Measurements from ENCODE around the gene ADAM33.

Gene ADAM33

GRCh38 chr20:3645309-3646066, 36.3 kb downstream of the ADAM33 start:
- Mint-ChIP-seq H3K4me3 (no peak overlapping the region), H3K9me3 (no peaks in the 10 kb centered on the region), H3K27me3 (no peaks in the 10 kb centered on the region), H3K27ac (no peak overlapping the region), H3K36me3 (peaks cover 30% of the 10 kb centered on the region), H3K4me1 (no peaks in the 10 kb centered on the region)
- ATAC-seq (ENCODE audit: low read depth): no peak
- DNase-seq (ENCODE audit: low spot score in 2 of 2): no peak

GRCh38 chr20:3640259-3640658, 41.6 kb downstream of the ADAM33 start:
- H3K36me3 Mint-ChIP-seq: peaks cover 28% of the 10 kb centered on the region
- no peak for ATAC-seq (ENCODE audit: low read depth)
- H3K27ac Mint-ChIP-seq: no peak overlapping the region

GRCh38 chr20:3635346-3635745, 46.5 kb downstream of the ADAM33 start:
- DNase-seq (ENCODE audit: low spot score in 2 of 2) (no peak), ATAC-seq (ENCODE audit: low read depth) (no peak)
- peaks cover 26% of the 10 kb centered on the region for H3K36me3 Mint-ChIP-seq
- peaks cover 3% of the 10 kb centered on the region for H3K9me3 Mint-ChIP-seq
- H3K27me3 Mint-ChIP-seq: no peaks in the 10 kb centered on the region
- H3K27ac Mint-ChIP-seq: no peak overlapping the region
- H3K4me1 Mint-ChIP-seq: no peaks in the 10 kb centered on the region
- H3K4me3 Mint-ChIP-seq: no peak overlapping the region

More at GRCh38 chr20:3640259-3640658, 41.6 kb downstream of the ADAM33 start:
- no peak for DNase-seq (ENCODE audit: low spot score in 2 of 2)
- H3K4me1 Mint-ChIP-seq: no peaks in the 10 kb centered on the region
- no peaks in the 10 kb centered on the region for H3K27me3 Mint-ChIP-seq
- no peak overlapping the region for H3K4me3 Mint-ChIP-seq
- peaks cover 4% of the 10 kb centered on the region for H3K9me3 Mint-ChIP-seq

- peaks cover 29% of the 10 kb centered on the region for H3K36me3 Mint-ChIP-seq
- no peak overlapping the region for H3K4me3 Mint-ChIP-seq
- DNase-seq (ENCODE audit: low spot score in 2 of 2) (no peak), ATAC-seq (ENCODE audit: low read depth) (no peak)
- no peaks in the 10 kb centered on the region for H3K9me3 Mint-ChIP-seq
- no peaks in the 10 kb centered on the region for H3K4me1 Mint-ChIP-seq
- H3K27ac Mint-ChIP-seq: no peak overlapping the region
- H3K27me3 Mint-ChIP-seq: no peaks in the 10 kb centered on the region
These were observed 47.8 kb downstream of the ADAM33 start for GRCh38 chr20:3633913-3634478.

GRCh38 chr20:3632311-3633004, 49.4 kb downstream of the ADAM33 start:
- no peaks in the 10 kb centered on the region for H3K27me3 Mint-ChIP-seq
- H3K4me1 Mint-ChIP-seq: no peaks in the 10 kb centered on the region
- no peaks in the 10 kb centered on the region for H3K9me3 Mint-ChIP-seq
- no peak overlapping the region for H3K4me3 Mint-ChIP-seq
- DNase-seq (ENCODE audit: low spot score in 2 of 2): no peak
- ATAC-seq (ENCODE audit: low read depth): no peak
- H3K36me3 Mint-ChIP-seq: peaks cover 30% of the 10 kb centered on the region
- no peak overlapping the region for H3K27ac Mint-ChIP-seq

- no peaks in the 10 kb centered on the region for H3K27me3 Mint-ChIP-seq
- DNase-seq (ENCODE audit: low spot score in 2 of 2) (no peak), ATAC-seq (ENCODE audit: low read depth) (no peak)
- peaks cover 35% of the 10 kb centered on the region for H3K36me3 Mint-ChIP-seq
- no peaks in the 10 kb centered on the region for H3K4me1 Mint-ChIP-seq
- no peaks in the 10 kb centered on the region for H3K9me3 Mint-ChIP-seq
- no peak overlapping the region for H3K4me3 Mint-ChIP-seq
- H3K27ac Mint-ChIP-seq: no peak overlapping the region
These were observed 50.3 kb downstream of the ADAM33 start for GRCh38 chr20:3631534-3631933.

GRCh38 chr20:3630429-3630828, 51.4 kb downstream of the ADAM33 start:
- no peak overlapping the region for H3K4me3 Mint-ChIP-seq
- peaks cover 38% of the 10 kb centered on the region for H3K36me3 Mint-ChIP-seq
- H3K27ac Mint-ChIP-seq: no peak overlapping the region
- no peaks in the 10 kb centered on the region for H3K27me3 Mint-ChIP-seq
- ATAC-seq (ENCODE audit: low read depth): no peak
- H3K9me3 Mint-ChIP-seq: no peaks in the 10 kb centered on the region
- no peak for DNase-seq (ENCODE audit: low spot score in 2 of 2)
- H3K4me1 Mint-ChIP-seq: no peaks in the 10 kb centered on the region

- DNase-seq (ENCODE audit: low spot score in 2 of 2) (no peak), ATAC-seq (ENCODE audit: low read depth) (no peak)
- Mint-ChIP-seq H3K9me3 (no peaks in the 10 kb centered on the region), H3K4me3 (no peak overlapping the region), H3K4me1 (no peaks in the 10 kb centered on the region), H3K27ac (no peak overlapping the region), H3K36me3 (peaks cover 41% of the 10 kb centered on the region), H3K27me3 (no peaks in the 10 kb centered on the region)
These were observed 51.9 kb downstream of the ADAM33 start for GRCh38 chr20:3629893-3630292.

GRCh38 chr20:3628502-3629314, 53.1 kb downstream of the ADAM33 start:
- Mint-ChIP-seq H3K4me3 (no peak overlapping the region), H3K27me3 (no peaks in the 10 kb centered on the region), H3K27ac (no peak overlapping the region), H3K36me3 (peaks cover 35% of the 10 kb centered on the region), H3K4me1 (no peaks in the 10 kb centered on the region), H3K9me3 (no peaks in the 10 kb centered on the region)
- DNase-seq (ENCODE audit: low spot score in 2 of 2): no peak
- no peak for ATAC-seq (ENCODE audit: low read depth)

GRCh38 chr20:3627476-3627875, 54.3 kb downstream of the ADAM33 start:
- H3K27me3 Mint-ChIP-seq: no peaks in the 10 kb centered on the region
- H3K36me3 Mint-ChIP-seq: peaks cover 34% of the 10 kb centered on the region
- no peak for DNase-seq (ENCODE audit: low spot score in 2 of 2)
- H3K27ac Mint-ChIP-seq: no peak overlapping the region
- no peaks in the 10 kb centered on the region for H3K9me3 Mint-ChIP-seq
- H3K4me1 Mint-ChIP-seq: no peaks in the 10 kb centered on the region
- H3K4me3 Mint-ChIP-seq: no peak overlapping the region
- ATAC-seq (ENCODE audit: low read depth): no peak

- Mint-ChIP-seq H3K27ac (no peak overlapping the region), H3K9me3 (no peaks in the 10 kb centered on the region), H3K27me3 (no peaks in the 10 kb centered on the region), H3K4me1 (no peaks in the 10 kb centered on the region), H3K36me3 (peaks cover 14% of the 10 kb centered on the region), H3K4me3 (no peak overlapping the region)
- no peak for DNase-seq (ENCODE audit: low spot score in 2 of 2)
- no peak for ATAC-seq (ENCODE audit: low read depth)
These were observed 59.4 kb downstream of the ADAM33 start for GRCh38 chr20:3622406-3622805.

GRCh38 chr20:3621111-3621510, 60.7 kb downstream of the ADAM33 start:
- no peaks in the 10 kb centered on the region for H3K4me1 Mint-ChIP-seq
- no peaks in the 10 kb centered on the region for H3K9me3 Mint-ChIP-seq
- no peak for ATAC-seq (ENCODE audit: low read depth)
- H3K4me3 Mint-ChIP-seq: no peak overlapping the region
- DNase-seq (ENCODE audit: low spot score in 2 of 2): no peak
- H3K27me3 Mint-ChIP-seq: no peaks in the 10 kb centered on the region
- peaks cover 13% of the 10 kb centered on the region for H3K36me3 Mint-ChIP-seq
- H3K27ac Mint-ChIP-seq: no peak overlapping the region
